GM21723 (cell line): ENCODE results near the gene NINL.
"Not testable (repeated sequence)": the region's sequence is repeated elsewhere in the genome, so short reads cannot be mapped to it uniquely, and the experiment has no call there.

ENCODE experiments used
- ATAC-seq: cut with Tn5 transposase; IDR thresholded peaks from one replicate; pipeline ENCODE4 v1.9.1; 2021; ENCODE audit warnings: mild to moderate bottlenecking, moderate library complexity; ENCODE audit not compliant: unreplicated experiment

NINL gene

DNA sequence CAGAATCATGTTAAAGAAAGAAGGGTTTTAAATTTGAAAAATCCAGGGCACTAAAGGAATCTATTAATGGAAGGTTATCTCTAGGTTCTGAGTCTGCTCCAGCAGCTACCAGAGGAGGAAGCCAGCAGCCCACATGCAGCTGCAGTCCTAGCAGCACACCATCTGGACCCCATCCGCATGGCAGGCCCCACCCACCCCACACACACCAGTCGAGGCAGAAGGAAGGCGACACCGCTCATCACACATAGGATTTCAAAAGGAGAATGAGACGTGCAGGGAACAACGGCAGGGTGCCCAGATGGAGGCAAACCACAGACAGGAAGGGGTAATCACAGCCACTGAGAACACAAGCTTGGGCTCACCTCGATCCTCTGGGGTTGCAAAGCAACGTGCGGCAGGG, 99.0 kb downstream of the NINL start:
- no peak for ATAC-seq

- ATAC-seq = no peak
These were observed 99.5 kb downstream of the NINL start for GRCh38 chr20:25485872-25486271.

- ATAC-seq = no peak
These were observed 100.3 kb downstream of the NINL start for GRCh38 chr20:25484911-25485511.

- ATAC-seq = no peak
These were observed 101.0 kb downstream of the NINL start for GRCh38 chr20:25484224-25484846.

DNA sequence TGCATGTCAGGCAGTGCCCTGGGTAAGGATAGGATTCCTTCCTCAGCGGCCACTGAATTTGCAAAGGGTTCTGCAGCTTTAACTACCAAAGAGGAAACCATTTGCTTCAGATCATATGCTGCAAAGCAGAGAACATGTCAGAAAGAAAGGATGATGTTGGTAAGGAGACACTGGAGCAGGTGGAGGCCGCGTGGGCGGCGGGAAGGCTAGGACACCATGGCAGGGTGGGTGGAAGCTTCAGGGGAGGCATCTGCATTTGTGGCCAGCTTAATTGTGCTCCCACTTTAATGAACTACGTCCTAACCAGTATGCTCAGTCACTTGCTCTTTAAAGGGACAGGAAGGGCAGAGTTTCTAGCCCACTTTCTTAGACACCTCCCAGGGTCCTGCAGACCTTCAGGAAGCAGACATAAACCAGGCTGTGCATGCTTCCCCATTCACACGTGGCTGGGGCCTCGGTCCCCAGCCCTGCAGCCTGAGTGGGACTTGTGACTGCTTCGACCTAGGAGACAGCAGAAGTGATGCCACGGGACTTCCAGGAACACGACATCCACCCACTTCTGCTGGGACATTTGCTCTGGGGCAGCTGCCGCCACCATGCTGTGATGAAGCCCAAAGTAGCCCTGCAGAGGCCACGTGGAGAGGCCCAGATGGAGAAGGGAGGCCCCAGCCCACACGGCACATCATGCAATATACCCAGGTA, 101.7 kb downstream of the NINL start:
- no peak for ATAC-seq

DNA sequence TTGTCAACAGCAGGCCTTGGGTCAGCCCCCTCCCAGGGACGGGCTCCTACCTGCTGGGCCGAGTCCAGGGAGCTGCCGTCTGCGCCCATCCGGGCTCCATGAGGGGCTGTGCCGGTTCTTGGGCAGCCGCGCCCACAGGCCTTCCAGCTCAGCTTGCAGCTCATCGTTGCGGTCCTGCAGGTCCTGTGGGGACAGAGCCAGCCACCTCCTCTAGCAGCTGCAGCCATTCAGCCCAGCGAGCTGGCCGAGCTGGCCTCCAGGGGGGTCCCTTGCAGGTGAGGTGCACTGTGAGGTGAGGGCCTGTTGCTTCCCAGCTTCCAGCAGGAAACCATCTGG, 103.4 kb downstream of the NINL start:
- no peak for ATAC-seq

DNA sequence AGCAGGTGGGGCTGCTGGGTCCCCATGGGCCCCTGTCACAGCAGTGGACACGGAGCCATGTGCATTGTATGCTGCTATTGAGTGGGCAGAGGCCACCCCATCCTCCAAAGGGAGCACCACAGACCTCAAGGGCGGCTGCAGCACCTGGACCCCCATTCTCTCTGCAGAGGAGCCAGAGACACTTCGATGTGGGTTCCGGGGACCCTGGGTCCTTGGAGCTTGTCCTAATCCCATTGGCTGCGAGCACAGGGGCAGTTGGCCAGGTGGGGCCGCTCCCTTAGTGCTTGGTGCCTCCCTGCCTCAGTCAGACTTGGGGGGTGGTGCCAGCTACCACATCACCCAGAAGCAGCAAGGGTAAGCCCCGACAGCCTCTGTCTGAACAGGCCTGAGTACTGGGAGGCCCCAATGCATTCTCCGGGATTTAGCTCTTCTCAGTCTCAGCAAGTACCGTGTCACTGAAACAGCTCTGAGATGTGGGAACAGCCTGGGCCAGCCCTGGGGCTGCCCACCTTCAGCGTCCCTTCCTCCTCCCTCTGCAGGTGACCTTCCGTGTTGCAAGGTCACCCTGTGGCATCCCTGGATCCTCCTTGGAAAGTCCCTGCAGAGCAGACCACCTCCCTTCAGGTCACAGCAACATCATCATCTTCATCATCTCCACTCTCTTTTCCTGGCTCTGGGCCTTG, 104.0 kb downstream of the NINL start:
- ATAC-seq = no peak

GRCh38 chr20:25480797-25481196, 104.5 kb downstream of the NINL start:
- no peak for ATAC-seq

DNA sequence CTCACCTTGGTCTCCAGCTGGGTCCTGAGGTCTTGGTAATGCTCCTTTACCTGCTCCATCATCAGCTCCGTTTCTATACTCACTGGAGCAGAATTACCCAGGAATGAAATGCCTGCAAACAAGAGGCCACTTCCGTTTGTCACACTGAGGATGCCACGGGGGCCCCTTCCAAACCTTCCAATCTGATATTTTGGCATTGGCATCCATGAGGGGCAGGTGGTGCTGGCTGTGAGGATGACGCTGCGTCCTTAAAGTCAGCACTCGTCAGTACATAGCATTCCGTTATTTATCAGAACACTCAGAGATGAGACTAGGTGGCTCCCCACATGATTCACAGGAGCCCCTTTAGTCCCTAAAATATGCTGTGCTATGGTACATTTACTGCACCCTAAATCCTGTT, 105.2 kb downstream of the NINL start:
- no peak for ATAC-seq

DNA sequence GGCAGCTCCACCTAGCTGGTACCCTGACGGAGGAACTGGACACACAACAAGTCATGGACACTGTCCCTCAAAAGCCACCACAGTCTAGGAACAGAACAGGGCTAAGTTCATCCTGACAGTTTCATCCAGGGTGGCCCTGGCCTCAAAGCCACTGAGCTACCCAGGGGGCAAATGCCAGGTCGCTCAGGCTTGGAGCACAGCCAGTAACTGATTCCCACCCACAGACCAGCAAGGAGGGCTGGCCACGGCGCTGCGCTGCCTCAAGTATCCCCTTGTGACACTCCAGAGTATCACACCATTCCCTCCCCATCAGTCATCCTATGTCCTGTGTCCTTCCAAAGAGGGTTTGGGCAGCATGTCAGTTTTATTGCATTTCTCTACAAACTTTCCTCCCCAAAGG, 105.7 kb downstream of the NINL start:
- ATAC-seq = no peak

DNA sequence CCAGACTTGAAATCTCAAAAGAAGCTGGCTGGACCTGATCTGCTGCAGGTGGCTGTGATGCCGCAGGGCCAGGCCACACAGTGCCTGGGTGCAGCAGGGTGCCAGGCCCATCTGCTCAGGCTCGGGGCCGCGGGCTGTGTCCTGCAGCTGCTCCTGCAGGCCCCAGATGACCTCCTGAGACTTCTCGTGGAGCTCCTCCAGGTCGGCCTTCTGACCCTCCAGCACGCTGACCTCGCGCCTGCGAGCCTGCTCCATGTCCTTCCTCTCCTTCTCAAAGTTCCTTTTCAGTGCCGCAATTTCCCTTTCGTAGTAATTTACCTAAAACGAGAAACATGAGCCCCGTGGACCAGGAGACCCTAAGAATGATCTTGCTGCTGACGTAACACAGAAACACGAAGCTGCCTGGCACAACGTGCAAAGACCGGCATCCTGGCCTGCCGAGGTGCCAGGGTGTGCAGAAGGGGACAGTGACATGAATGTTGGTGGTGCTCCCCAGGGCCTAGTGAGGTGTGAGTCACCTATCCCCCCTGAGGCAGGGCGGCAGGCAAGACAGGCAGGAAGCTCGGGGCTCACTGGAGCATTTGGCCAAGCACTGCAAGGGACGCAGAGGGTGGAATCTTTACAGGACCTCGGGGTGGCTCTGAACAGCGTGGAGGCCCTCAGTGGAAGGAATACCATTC, 106.3 kb downstream of the NINL start:
- ATAC-seq = no peak

GRCh38 chr20:25477014-25477882, 108.1 kb downstream of the NINL start:
- ATAC-seq = no peak

DNA sequence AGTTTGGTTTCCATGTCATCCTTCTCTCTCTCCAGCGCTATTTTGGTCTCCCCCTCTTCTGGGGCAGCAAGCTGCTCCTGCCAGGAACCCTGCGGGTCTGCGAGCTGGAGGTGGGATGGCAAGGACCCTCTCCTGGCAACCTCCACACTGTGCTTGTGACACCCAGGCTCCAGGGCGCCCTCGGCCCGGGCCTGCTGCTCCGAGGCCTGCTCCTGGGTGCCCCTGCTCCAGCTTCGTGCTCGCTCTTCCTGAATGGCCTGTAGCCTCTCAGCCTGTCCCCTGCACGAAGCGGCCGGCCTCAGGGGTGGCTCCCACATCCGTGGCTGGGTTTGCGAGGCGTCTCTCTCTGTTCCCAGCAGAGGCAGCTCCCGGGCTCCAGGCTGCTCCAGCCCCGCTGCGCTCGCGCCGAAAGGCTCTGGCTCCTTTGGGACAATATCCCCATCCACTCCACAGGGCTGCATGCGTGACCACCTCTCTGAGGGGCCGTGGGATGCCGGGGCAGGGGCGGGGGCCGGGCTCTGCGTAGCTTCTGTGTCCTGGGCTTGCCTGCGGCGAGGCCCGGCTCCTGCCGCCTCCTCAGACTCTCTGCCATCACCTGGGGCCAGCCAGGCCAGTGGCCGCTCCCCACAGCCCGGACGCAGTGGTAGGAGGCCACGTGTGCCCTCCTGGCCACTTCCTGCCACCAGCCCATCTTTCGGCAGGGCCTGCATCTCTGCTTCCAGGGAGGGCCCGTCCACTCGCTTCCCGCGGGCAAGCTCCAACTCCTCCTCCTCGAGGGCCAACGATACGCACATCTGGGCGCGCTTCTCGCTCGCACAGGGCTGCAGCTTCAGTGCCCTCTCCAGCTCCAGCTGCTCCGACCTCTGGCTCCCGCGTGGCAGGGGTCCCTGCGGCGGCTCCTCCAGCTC, 109.0 kb downstream of the NINL start:
- no peak for ATAC-seq

- not testable (repeated sequence) for ATAC-seq
These were observed 112.0 kb downstream of the NINL start for GRCh38 chr20:25473297-25473696.

- no peak for ATAC-seq
These were observed 114.3 kb downstream of the NINL start for GRCh38 chr20:25471020-25471419.

- peak; percentile 86 for ATAC-seq
These were observed 115.3 kb downstream of the NINL start for GRCh38 chr20:25470045-25470444.

DNA sequence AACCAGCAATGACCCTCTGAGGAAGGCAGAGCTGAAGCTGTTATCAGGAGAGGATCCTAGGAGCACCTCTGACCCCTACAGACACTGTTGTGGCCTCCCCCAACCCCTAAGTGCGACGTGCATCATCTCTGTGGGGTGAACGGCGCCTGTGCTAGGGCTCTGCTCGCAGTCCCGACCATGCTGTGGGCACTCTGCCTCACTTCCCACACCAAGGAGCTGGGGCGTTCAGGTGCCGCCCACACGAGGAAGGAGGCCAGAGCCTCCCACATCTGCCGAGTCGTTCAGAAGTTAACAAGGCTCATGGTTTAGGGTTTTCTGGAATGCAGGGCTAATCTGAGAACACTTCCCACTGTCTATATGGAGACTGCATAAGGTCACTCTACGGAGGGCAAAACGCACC, 115.8 kb downstream of the NINL start:
- no peak for ATAC-seq

- ATAC-seq = no peak
These were observed 116.9 kb downstream of the NINL start for GRCh38 chr20:25468126-25469075.
